Gastroesophageal sphincter (tissue), 4 donors: ENCODE results near the gene DMTF1. TPM values are rescaled to one million over a fixed set of nuclear protein-coding genes. Genes with fewer than 3 reads are reported as not detected.
"Not testable (repeated sequence)": the region's sequence is repeated elsewhere in the genome, so short reads cannot be mapped to it uniquely, and the experiment has no call there.

Source experiments
- ATAC-seq: fragments of 150-250 bp; one replicate; pipeline ENCODE4 v1.9.1; 2016; ENCODE audit warnings: mild to moderate bottlenecking, moderate library complexity
- H3K27ac ChIP-seq, 4 donors: fragments of 200-600 bp; sonication (generic) in 3 of 4; 1 replicate in 3 of 4; 2 replicates in 1 of 4; pipeline ENCODE4 v1.5.1; 2016 to 2019
- H3K27me3 ChIP-seq: fragments of 200-600 bp; sonication (generic); one replicate; pipeline ENCODE4 v1.5.1; 2019
- H3K36me3 ChIP-seq, 2 donors: fragments of 200-600 bp; sonication (generic); one replicate each; pipeline ENCODE4 v1.5.1; 2019; ENCODE audit warnings: control low read depth in 1 of 2
- H3K4me1 ChIP-seq, 3 donors: fragments of 200-600 bp; sonication (generic); 1 replicate in 2 of 3; 2 replicates in 1 of 3; pipeline ENCODE4 v1.5.1; 2016 to 2019; ENCODE audit warnings: control low read depth in 2 of 3
- H3K4me3 ChIP-seq, 2 donors: fragments of 200-600 bp; sonication (generic); one replicate each; pipeline ENCODE4 v1.5.1; 2019; ENCODE audit warnings: mild to moderate bottlenecking in 1 of 2, moderate library complexity in 1 of 2
- H3K9me3 ChIP-seq, 3 donors: fragments of 200-600 bp; sonication (generic); one replicate each; pipeline ENCODE4 v1.5.1; 2017 to 2019; ENCODE audit warnings: control low read depth in 2 of 3
- EP300 ChIP-seq: sonication (generic); formaldehyde crosslinking; IDR thresholded peaks from one replicate; pipeline ENCODE4 v1.6.1; 2017; ENCODE audit warnings: antibody characterized with exemption, mild to moderate bottlenecking
- POLR2A ChIP-seq, 2 donors: fragments of 450-650 bp; IDR thresholded peaks; one replicate each; pipeline ENCODE4 v1.6.1; 2017; ENCODE audit warnings: antibody characterized with exemption in 2 of 2, mild to moderate bottlenecking in 2 of 2, moderate library complexity in 1 of 2
- POLR2AphosphoS5 ChIP-seq: sonication (generic); formaldehyde crosslinking; IDR thresholded peaks from one replicate; pipeline ENCODE4 v1.6.1; 2017; ENCODE audit warnings: antibody characterized with exemption
- WGBS, 2 donors: methylation state at CpG; one replicate each; pipeline ENCODE4 v1.1.5; 2018; ENCODE audit warnings: low coverage in 1 of 2; 5-methylcytosine and 5-hydroxymethylcytosine counted together
- small RNA-seq, 4 donors: library from RNA; depleted of rRNA; stranded (forward); fragments of <200 nt; gene quantifications; one replicate each; pipeline ENCODE3, GENCODE V24; 2016
- total RNA-seq, 4 donors: library from RNA; depleted of rRNA; stranded (reverse); fragments of >200 nt; gene quantifications; one replicate each; pipeline ENCODE4 v1.1.0, GENCODE V29; 2016
- TF ChIP-seq, protein P1 (sequence below), 4 experiments: fragments of 200-600 bp in 2 of 4; fragments of 450-650 bp in 2 of 4; sonication (generic) in 1 of 4; IDR thresholded peaks; one replicate each; pipeline ENCODE4 v1.5.1; 2017 to 2019; ENCODE audit warnings: antibody characterized with exemption in 4 of 4, mild to moderate bottlenecking in 2 of 4, moderate library complexity in 2 of 4

The DMTF1 gene
- total RNA-seq, 4 donors from 2014 or later: 27.0 to 142 (median 53.2) TPM

GRCh38 chr7:87231711-87232110 lies 79.5 kb downstream of the DMTF1 start:
- no peak overlapping the region for H3K4me3 ChIP-seq
- no peak for TF ChIP-seq EP300
- no peak for TF ChIP-seq POLR2AphosphoS5
- no peak for TF ChIP-seq POLR2A (IDR thresholded peaks at IDR 0.05)
- TF ChIP-seq, protein P1, sequence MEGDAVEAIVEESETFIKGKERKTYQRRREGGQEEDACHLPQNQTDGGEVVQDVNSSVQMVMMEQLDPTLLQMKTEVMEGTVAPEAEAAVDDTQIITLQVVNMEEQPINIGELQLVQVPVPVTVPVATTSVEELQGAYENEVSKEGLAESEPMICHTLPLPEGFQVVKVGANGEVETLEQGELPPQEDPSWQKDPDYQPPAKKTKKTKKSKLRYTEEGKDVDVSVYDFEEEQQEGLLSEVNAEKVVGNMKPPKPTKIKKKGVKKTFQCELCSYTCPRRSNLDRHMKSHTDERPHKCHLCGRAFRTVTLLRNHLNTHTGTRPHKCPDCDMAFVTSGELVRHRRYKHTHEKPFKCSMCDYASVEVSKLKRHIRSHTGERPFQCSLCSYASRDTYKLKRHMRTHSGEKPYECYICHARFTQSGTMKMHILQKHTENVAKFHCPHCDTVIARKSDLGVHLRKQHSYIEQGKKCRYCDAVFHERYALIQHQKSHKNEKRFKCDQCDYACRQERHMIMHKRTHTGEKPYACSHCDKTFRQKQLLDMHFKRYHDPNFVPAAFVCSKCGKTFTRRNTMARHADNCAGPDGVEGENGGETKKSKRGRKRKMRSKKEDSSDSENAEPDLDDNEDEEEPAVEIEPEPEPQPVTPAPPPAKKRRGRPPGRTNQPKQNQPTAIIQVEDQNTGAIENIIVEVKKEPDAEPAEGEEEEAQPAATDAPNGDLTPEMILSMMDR (IDR thresholded peaks at IDR 0.05): no peak
- H3K36me3 ChIP-seq: no peaks in the 10 kb centered on the region
- no peak overlapping the region for H3K27ac ChIP-seq
- no peaks in the 10 kb centered on the region for H3K27me3 ChIP-seq
- peaks cover 0 to 12% (median 0%) of the 10 kb centered on the region in 3 donors for H3K4me1 ChIP-seq
- ATAC-seq: no peak
- H3K9me3 ChIP-seq: no peaks in the 10 kb centered on the region

DNA sequence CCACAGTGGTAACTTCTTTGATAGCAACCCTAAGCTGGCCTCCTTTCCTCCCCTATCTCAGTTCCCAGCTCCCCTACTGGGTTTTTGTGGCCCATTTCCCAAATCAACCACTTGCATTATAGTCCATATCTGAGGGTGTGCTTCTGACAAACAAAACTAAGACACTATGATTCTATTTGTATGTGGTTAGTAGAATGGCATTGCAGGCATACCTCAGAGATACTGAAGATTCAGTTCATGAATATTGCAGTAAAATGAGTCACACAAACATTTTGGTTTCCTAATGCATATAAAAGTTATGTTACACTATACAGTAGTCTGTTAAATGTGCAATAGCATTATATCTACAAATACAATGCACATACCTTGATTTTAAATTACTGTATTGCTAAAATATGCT lies 82.7 kb downstream of the DMTF1 start:
- Histone ChIP-seq H3K9me3 (no peaks in the 10 kb centered on the region), H3K4me1 (peaks cover 0 to 12% (median 0%) of the 10 kb centered on the region in 3 donors), H3K4me3 (no peak overlapping the region), H3K36me3 (no peaks in the 10 kb centered on the region), H3K27ac (no peak overlapping the region), H3K27me3 (peaks cover 8% of the 10 kb centered on the region)
- TF ChIP-seq EP300: no peak
- TF ChIP-seq, protein P1 (IDR thresholded peaks at IDR 0.05): no peak
- TF ChIP-seq POLR2A (IDR thresholded peaks at IDR 0.05): no peak
- TF ChIP-seq POLR2AphosphoS5: no peak
- no peak for ATAC-seq

- H3K36me3 ChIP-seq, ATAC-seq, H3K4me3 ChIP-seq, H3K4me1 ChIP-seq, H3K27ac ChIP-seq, H3K9me3 ChIP-seq, H3K27me3 ChIP-seq: not testable (repeated sequence)
- 65 to 94% methylated on average over 3 to 5 of the region's 11 CpGs for WGBS, 2 donors
Observed at GRCh38 chr7:87238464-87239051, 86.3 kb downstream of the DMTF1 start.

GRCh38 chr7:87245671-87246070 lies 93.4 kb downstream of the DMTF1 start:
- WGBS, 2 donors: 100% methylated on average over 1 of the region's 5 CpGs; no CpG with 5 or more reads in 1 of the 2 donors
- H3K4me3 ChIP-seq, H3K4me1 ChIP-seq, H3K27me3 ChIP-seq, H3K36me3 ChIP-seq, ATAC-seq, H3K9me3 ChIP-seq, H3K27ac ChIP-seq: not testable (repeated sequence)

Small RNAs within 50 kb of the gene (small RNA-seq; reads per million reads assigned to genes)
- 0 reads per million in 4 donors for gene RF00019
- 0 reads per million in 4 donors for gene RF02271

Other genes with a start within 250 kb of the DMTF1 start
- gene ELAPOR2, start 92.8 kb upstream of the DMTF1 start, total RNA-seq: 10 to 100 TPM; 14.6 to 24.9 (median 19.7) TPM
- gene TMEM243, start 67.3 kb downstream of the DMTF1 start, total RNA-seq: 10 to 100 TPM; 10.8 to 38.4 (median 22.1) TPM
- 10 to 100 TPM; 12.0 to 20.7 (median 12.7) TPM for gene CROT, start 193.2 kb downstream of the DMTF1 start, total RNA-seq